ENCODE results near the gene NRL. TPM values are rescaled to one million over a fixed set of nuclear protein-coding genes. Genes with fewer than 3 reads are reported as not detected.

NRL gene
- total RNA-seq, 1 donor: 5.7 TPM

GRCh38 chr14:24068711-24069410 is 45.9 kb downstream of the NRL start:
- DNase-seq (ENCODE audit: low read depth in 2 of 3, low spot score in 2 of 3): no peak

GRCh38 chr14:24067133-24068082 is 47.3 kb downstream of the NRL start:
- no peak for DNase-seq (ENCODE audit: low read depth in 2 of 3, low spot score in 2 of 3)

- DNase-seq (ENCODE audit: low read depth in 2 of 3, low spot score in 2 of 3): no peak
Observed at GRCh38 chr14:24066496-24067132, 48.1 kb downstream of the NRL start.

- no peak for DNase-seq (ENCODE audit: low read depth in 2 of 3, low spot score in 2 of 3)
Observed at GRCh38 chr14:24065408-24065807, 49.3 kb downstream of the NRL start.

GRCh38 chr14:24064856-24065255 is 49.9 kb downstream of the NRL start:
- DNase-seq (ENCODE audit: low read depth in 2 of 3, low spot score in 2 of 3): no peak

GRCh38 chr14:24064091-24064795 is 50.5 kb downstream of the NRL start:
- no peak for DNase-seq (ENCODE audit: low read depth in 2 of 3, low spot score in 2 of 3)

- DNase-seq (ENCODE audit: low read depth in 2 of 3, low spot score in 2 of 3): no peak
Observed at GRCh38 chr14:24063263-24063836, 51.4 kb downstream of the NRL start.

- DNase-seq (ENCODE audit: low read depth in 2 of 3, low spot score in 2 of 3): no peak
Observed at GRCh38 chr14:24062216-24062980, 52.4 kb downstream of the NRL start.

- DNase-seq (ENCODE audit: low read depth in 2 of 3, low spot score in 2 of 3): no peak
Observed at GRCh38 chr14:24060984-24061913, 53.5 kb downstream of the NRL start.

GRCh38 chr14:24060443-24060842 is 54.3 kb downstream of the NRL start:
- no peak for DNase-seq (ENCODE audit: low read depth in 2 of 3, low spot score in 2 of 3)

GRCh38 chr14:24059841-24060388 is 54.8 kb downstream of the NRL start:
- DNase-seq (ENCODE audit: low read depth in 2 of 3, low spot score in 2 of 3): no peak

- no peak for DNase-seq (ENCODE audit: low read depth in 2 of 3, low spot score in 2 of 3)
Observed at GRCh38 chr14:24058951-24059475, 55.7 kb downstream of the NRL start.

GRCh38 chr14:24058260-24058950 is 56.3 kb downstream of the NRL start:
- DNase-seq (ENCODE audit: low read depth in 2 of 3, low spot score in 2 of 3): peak in 1 of 3 donors; percentile 66

GRCh38 chr14:24057867-24058259 is 56.9 kb downstream of the NRL start:
- no peak for DNase-seq (ENCODE audit: low read depth in 2 of 3, low spot score in 2 of 3)

GRCh38 chr14:24057271-24057670 is 57.5 kb downstream of the NRL start:
- DNase-seq (ENCODE audit: low read depth in 2 of 3, low spot score in 2 of 3): no peak

- DNase-seq (ENCODE audit: low read depth in 2 of 3, low spot score in 2 of 3): no peak
Observed at GRCh38 chr14:24056800-24057184, 58.0 kb downstream of the NRL start.

- no peak for DNase-seq (ENCODE audit: low read depth in 2 of 3, low spot score in 2 of 3)
Observed at GRCh38 chr14:24055971-24056799, 58.6 kb downstream of the NRL start.
